ENCODE results near the gene UBE2D2. TPM values are rescaled to one million over a fixed set of nuclear protein-coding genes. Genes with fewer than 3 reads are reported as not detected.

Gene UBE2D2
- total and polyA plus RNA-seq, 3 donors from 2014 or later, result 102 to 386 (median 116) TPM

- H3K36me3 ChIP-seq (ENCODE audit: low read depth, missing control alignments), result no peaks in the 10 kb centered on the region
Measured at GRCh38 chr5:139642213-139642612, 81.1 kb downstream of the UBE2D2 start.

GRCh38 chr5:139642891-139643871, 82.0 kb downstream of the UBE2D2 start:
- no peak overlapping the region for H3K27ac ChIP-seq
- DNase-seq, result no peak

More at GRCh38 chr5:139642213-139642612, 81.1 kb downstream of the UBE2D2 start:
- no peak for DNase-seq
- Histone ChIP-seq H3K4me3 (no peak overlapping the region), H3K9me3 (no peaks in the 10 kb centered on the region), H3K4me1 (peaks cover 29% of the 10 kb centered on the region), H3K27me3 (no peaks in the 10 kb centered on the region), H3K27ac (no peak overlapping the region)
- intact Hi-C loops (cut with DNase I; ENCODE audit: low total_unique reads), result no loop called here
- TF ChIP-seq, protein P1, sequence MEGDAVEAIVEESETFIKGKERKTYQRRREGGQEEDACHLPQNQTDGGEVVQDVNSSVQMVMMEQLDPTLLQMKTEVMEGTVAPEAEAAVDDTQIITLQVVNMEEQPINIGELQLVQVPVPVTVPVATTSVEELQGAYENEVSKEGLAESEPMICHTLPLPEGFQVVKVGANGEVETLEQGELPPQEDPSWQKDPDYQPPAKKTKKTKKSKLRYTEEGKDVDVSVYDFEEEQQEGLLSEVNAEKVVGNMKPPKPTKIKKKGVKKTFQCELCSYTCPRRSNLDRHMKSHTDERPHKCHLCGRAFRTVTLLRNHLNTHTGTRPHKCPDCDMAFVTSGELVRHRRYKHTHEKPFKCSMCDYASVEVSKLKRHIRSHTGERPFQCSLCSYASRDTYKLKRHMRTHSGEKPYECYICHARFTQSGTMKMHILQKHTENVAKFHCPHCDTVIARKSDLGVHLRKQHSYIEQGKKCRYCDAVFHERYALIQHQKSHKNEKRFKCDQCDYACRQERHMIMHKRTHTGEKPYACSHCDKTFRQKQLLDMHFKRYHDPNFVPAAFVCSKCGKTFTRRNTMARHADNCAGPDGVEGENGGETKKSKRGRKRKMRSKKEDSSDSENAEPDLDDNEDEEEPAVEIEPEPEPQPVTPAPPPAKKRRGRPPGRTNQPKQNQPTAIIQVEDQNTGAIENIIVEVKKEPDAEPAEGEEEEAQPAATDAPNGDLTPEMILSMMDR (IDR thresholded peaks at IDR 0.05), result no peak
- no peak for TF ChIP-seq POLR2A (IDR thresholded peaks at IDR 0.05)
- 60 to 63% methylated on average over 7 of the region's 7 CpGs for WGBS, 2 donors

DNA sequence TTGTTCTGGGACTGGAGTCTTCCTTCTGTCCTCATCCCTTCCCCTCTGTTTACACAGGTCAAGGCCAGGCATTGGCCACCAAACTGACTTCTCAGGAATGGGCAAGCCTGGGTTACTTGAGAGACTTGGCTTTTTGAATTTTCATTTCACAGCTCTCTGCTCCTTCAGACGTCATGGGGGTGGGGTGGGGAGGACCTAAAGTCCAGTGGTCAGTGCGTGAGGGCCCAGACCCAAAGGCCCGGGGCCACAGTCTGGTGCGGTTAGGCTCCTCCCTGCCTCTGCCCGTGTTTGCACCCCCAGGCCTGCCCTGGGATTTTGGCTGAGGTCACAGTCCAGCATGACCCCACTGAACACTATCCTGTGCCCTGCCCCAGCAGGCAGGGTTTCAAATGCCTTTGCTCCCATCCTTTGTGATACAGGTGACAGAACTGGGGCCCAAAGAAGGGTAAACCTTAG, 82.9 kb downstream of the UBE2D2 start:
- H3K36me3 ChIP-seq (ENCODE audit: low read depth, missing control alignments), result no peaks in the 10 kb centered on the region
- H3K27me3 ChIP-seq, result no peaks in the 10 kb centered on the region
- no peak overlapping the region for H3K4me3 ChIP-seq
- H3K9me3 ChIP-seq, result no peaks in the 10 kb centered on the region
- no peak for DNase-seq
- 72 to 77% methylated on average over 4 to 5 of the region's 5 CpGs for WGBS, 2 donors
- no peak for TF ChIP-seq POLR2A (IDR thresholded peaks at IDR 0.05)
- TF ChIP-seq, protein P1 (IDR thresholded peaks at IDR 0.05), result no peak
- intact Hi-C loops (cut with DNase I; ENCODE audit: low total_unique reads), result no loop called here
- no peak overlapping the region for H3K27ac ChIP-seq
- H3K4me1 ChIP-seq, result peaks cover 22% of the 10 kb centered on the region

More at GRCh38 chr5:139642891-139643871, 82.0 kb downstream of the UBE2D2 start:
- Histone ChIP-seq H3K9me3 (no peaks in the 10 kb centered on the region), H3K27me3 (no peaks in the 10 kb centered on the region), H3K36me3 (ENCODE audit: low read depth, missing control alignments) (no peaks in the 10 kb centered on the region), H3K4me3 (no peak overlapping the region), H3K4me1 (peaks cover 31% of the 10 kb centered on the region)
- WGBS, 2 donors, result 72 to 86% methylated on average over 9 to 16 of the region's 16 CpGs
- intact Hi-C loops (cut with DNase I; ENCODE audit: low total_unique reads), result no loop called here
- TF ChIP-seq POLR2A (IDR thresholded peaks at IDR 0.05), result no peak
- TF ChIP-seq, protein P1 (IDR thresholded peaks at IDR 0.05), result no peak

DNA sequence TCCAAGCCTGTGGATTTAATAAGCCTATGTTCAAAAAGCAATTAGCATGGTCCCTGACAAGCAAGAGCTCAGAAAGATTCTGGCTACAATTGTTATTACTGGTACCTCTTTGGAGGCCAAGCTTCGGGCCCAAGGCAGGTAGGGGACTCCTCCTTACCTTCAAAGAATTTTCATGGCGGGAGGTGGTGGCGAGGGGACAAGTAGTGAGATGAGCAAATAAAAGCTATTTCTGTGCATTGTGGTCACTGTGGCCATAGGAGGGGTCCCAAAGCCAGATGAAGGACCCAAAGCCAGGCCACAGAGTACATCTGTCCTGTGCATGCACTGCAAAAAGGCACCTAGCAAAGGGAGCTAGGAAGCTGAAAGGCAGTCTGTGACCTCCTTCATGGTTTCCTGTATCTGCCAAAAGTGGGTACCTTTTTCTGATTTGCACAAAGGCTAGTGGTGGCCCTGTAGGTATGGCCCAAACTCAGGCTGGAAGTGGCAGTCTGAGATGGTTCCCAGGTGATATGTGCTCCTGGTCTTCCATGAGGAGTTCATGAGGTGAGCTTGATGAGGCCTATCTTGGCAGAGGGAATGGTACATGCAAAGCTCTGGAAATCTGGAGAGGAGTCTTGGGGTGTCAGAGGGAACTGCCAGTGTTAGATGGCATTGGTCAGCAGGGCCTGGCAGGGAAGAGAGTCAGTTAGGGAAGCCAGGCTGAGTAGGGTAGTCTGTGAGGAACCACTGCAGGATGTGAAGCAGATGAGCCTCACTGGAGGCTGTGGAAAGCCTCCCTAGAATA, 83.7 kb downstream of the UBE2D2 start:
- Histone ChIP-seq H3K27me3 (no peaks in the 10 kb centered on the region), H3K9me3 (no peaks in the 10 kb centered on the region), H3K36me3 (ENCODE audit: low read depth, missing control alignments) (no peaks in the 10 kb centered on the region), H3K4me3 (no peak overlapping the region), H3K4me1 (peaks cover 20% of the 10 kb centered on the region), H3K27ac (no peak overlapping the region)
- no peak for DNase-seq
- TF ChIP-seq, protein P1 (IDR thresholded peaks at IDR 0.05), result no peak
- TF ChIP-seq POLR2A (IDR thresholded peaks at IDR 0.05), result no peak
- WGBS, 2 donors, result 80 to 81% methylated on average over 3 of the region's 3 CpGs
- intact Hi-C loops (cut with DNase I; ENCODE audit: low total_unique reads), result no loop called here

All from testis (tissue), 3 donors.